Measurements from ENCODE around the gene TECR.
"Not testable (repeated sequence)": the region's sequence is repeated elsewhere in the genome, so short reads cannot be mapped to it uniquely, and the experiment has no call there.

TECR gene

DNA sequence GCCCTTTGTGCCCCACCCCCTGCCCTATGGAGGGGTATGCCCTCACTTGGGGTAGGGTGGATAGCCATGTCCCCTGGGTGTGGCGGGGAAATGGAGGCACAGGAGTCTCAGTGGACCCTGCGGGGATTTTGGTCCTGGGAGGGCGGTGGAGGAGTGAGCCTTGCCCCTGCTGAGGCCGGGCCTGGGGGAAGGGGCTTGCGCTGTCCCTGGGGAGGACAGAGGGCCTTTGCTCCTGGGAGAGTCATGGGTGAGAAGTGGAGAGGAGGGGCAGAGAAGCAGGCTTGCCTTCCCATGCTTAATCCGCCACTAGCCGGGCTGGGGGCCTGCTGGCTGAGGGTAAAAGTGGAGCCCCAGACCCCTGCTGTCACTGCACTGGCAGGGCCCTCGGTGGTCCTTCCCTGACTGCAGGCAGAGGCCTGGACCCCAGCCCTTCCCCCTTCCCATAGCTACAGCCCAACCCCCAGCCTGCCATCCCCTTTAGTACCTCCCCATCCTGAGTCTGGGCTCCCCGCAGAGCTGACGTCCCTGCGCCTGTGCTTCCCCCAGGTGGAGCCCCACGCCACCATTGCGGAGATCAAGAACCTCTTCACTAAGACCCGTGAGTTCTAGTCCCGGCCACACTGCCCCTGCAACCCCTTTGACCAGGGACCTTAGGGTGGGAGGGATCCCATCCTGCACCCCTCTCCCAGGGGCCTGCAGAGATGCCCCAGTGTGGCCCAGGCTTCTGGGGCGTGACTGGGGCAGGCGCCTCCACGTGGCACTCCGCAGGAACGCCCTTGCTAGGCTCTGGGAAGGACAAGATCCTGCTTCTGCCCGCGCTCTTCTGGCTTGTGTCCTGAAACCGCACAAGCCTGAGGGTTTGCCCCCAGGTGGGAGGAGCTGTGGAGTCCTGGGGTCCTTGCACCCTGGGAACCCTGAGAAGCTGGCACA lies 33.5 kb downstream of the TECR start:
- DNase-seq = no peak

DNA sequence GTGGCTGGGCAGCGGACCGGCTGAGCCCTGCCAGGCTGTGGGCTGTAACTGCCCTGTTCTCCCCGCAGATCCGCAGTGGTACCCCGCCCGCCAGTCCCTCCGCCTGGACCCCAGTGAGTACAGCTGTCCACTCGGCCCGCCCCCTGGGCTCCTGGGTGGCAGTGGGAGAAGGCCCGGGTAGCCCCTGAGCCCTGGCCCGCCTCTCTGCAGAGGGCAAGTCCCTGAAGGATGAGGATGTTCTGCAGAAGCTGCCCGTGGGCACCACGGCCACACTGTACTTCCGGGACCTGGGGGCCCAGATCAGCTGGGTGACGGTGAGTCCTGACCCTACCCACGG lies 34.2 kb downstream of the TECR start:
- DNase-seq = no peak

DNA sequence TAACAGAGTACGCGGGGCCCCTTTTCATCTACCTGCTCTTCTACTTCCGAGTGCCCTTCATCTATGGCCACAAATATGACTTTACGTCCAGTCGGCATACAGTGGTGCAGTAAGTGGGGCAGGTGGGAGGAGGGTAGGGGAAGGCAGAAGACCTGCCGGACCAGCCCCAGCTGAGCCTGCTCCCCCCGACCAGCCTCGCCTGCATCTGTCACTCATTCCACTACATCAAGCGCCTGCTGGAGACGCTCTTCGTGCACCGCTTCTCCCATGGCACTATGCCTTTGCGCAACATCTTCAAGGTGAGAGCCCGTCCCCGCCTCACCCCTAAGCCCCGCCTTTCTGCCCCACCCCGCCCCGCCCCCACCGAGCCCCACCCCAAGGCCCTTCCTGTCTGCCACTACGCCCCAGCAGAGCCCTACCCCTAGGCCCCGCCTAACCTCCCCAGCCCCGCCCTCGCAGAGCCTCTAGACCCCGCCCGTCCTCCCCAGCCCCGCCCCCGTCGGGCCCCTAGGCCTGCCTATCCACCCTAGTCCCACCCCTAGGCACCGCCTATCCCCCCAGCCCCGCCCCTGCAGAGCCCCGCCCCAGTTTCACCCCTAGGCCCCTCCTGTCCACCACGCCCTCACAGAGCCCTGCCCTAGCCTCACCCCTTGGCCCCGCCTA lies 34.7 kb downstream of the TECR start:
- DNase-seq = no peak

DNA sequence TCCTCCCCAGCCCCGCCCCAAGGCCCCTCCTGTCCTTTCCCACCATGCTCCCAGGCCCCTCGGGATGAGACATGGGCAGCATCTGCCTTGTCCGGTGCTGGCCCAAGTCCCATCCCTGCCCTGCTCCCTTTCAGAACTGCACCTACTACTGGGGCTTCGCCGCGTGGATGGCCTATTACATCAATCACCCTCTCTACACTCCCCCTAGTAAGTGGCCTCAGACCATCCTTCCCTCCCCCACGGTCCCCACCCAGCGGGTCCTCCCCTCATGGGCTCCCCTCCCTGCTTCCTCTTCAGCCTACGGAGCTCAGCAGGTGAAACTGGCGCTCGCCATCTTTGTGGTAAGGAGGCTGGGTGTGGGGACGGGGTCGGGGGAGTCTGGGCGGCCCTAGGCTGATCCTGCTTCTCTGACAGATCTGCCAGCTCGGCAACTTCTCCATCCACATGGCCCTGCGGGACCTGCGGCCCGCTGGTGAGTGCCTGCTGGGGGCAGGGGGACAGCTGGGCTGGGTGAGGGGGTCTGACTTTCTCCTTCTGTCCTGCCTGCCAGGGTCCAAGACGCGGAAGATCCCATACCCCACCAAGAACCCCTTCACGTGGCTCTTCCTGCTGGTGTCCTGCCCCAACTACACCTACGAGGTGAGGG lies 35.4 kb downstream of the TECR start:
- DNase-seq = not testable (repeated sequence)

DNA sequence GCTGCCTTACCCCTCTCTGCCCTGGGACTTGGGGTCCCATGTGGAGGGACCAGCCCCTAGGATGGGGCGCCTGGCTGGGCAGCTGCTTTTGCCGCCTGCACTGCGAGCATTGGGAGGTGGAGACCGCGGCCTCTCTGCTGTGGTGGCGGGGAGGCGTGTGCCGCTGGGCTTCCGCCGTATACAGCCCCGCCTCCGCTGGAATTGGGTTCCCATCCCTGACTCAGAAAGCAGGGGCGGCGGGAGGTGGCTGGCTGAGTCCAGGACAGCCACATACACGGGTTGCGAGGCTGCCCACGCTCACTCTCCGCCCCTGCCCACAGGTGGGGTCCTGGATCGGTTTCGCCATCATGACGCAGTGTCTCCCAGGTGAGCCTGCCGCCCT lies 35.9 kb downstream of the TECR start:
- no peak for DNase-seq

DNA sequence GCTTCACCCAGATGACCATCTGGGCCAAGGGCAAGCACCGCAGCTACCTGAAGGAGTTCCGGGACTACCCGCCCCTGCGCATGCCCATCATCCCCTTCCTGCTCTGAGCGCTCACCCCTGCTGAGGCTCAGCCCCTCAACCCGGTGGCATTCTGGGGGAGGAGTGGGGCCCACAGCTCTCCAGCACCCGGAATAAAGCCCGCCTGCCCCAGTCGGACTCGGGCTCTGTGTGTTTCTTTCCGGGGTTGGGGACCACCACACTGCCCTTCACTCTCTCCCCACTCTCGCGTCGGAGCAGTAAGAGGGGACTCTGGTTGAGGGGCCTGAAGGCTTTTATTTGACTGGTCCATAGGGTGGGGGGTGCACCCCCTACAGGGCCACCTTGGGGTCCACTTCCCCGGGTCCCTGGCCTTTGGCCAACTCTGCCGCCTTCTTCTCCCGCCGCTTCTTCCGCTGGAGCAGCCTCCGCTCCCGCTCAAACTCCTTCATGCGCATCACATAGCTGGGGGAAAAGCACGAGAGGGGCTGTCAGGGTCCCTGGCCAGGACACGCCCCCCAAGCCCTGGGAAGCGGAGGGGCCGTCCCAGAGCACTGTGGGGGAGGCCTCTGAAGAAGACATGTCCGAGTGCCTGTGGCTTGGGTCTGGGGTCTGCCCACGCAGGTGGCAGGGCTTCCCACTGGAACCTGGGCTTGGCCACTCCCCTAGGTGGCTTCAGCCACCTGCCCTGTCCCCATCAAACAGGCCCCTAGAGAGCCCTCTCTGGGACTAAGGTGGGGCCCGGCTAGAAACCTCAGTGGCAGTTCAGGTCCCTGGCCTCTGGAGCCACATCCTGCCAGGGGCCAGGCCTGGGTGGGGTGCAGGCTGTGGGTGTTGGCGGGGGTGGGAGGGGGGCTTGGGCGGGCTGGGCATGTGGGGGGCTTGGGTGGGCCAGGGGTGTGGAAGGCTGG lies 36.6 kb downstream of the TECR start:
- no peak for DNase-seq

DNA sequence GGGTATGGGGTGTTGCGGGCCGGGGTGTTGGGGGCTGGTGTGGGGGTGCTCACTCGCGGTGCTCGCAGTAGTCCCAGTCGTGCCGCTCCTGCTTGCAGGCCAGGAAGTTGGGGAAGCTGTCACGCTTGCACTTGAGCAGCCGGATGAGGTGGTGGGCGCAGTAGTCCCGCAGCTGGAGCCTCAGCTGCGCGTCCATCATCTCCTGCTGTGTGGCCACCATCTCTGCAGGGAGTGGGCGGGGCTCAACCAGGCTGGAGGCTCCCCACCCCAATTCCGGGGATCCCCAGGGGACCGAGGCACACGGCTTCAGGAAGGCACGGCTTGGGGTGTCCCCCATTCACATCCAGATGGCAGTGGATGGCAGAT lies 37.3 kb downstream of the TECR start:
- DNase-seq = no peak

DNA sequence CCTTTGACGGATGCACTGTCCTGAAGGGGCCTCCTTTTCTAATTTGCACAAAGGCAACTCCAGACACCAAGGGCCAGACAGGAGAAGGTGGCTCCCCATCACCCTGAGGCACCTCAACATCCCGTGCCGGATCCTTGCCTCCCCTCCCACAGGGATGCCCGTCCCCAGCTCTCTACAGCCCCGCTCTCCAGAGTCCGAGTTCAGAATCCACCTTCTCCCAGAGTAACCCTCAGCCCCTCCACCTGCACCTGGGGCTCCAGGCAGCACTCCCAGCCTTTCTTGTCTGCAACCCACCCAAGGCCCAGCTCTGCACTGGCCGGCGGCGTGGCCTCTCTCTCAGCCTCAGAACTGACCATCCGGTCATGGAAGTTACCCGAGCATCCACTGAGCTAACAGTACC lies 37.7 kb downstream of the TECR start:
- no peak for DNase-seq

DNA sequence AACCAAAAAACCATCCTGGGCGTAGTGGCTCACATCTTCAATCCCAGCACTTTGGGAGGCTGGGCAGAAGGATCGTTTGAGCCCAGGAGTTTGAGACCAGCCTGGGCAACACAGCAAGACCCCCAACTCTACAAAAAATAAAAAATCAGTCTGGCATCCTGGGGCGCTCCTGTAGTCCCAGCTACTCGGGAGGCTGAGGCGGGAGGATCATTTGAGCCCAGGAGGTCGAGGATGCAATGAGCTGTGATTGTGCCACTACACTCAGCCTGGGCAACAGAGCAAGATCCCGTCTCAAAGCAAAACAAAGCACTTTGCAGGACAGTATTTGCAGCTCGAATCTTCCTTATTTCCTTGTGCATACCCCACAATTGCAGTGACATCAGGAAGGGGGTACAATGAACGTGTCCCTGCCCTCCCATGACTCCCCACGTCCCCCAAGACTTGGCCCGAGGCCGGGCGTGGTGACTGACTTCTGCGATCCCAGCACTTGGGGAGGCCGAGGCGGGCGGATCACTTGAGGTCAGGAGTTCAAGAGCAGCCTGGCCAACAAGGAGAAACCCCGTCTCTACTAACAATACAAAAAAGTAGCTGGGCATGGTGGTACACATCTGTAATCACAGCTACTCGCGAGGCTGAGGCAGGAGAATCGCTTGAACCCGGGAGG lies 41.6 kb downstream of the TECR start:
- no peak for DNase-seq

DNA sequence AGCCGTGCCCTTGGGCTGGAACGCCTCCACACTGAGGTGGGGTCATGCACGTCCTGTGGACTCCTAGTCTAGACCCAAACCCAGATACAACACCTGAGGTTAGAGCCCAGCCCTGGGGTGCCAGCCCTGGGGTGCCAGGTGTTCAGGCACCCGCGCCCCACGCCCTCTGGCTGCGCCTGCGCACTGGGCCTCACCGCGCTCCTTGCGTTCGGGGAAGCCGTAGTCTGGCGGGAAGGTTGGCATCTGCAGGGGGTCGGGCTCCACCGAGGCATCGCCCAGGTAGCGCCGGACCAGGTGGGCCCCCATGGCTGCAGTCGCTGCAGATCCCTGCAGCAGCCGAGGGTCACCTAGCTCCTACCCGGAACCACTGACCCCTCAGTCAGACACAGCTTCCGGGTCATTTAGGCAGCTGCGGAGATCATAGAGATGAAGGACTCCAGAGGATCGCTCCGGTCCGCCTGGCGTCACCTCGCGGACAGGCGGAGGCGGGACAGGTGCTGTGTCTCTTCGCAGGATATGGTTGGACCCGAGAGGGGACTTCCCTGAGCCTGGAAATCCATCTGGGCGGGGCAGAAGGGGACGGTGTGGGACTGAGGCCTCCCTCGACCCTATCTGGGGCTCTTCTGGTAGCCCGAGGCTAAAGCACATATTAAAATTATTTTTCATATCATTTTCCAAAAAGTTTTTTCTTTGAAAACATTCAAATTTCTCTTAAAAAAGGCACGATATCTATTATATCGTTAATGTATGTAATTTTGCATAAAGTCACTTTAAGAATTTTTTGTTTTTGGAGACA lies 42.5 kb downstream of the TECR start, which contains the start of gene NDUFB7:
Gene NDUFB7 (minus strand): TSS at position 372 of the 796 bp plus-strand sequence. CDS start 66 bp downstream, at position 306.
- peak; percentile 94 for DNase-seq

DNA sequence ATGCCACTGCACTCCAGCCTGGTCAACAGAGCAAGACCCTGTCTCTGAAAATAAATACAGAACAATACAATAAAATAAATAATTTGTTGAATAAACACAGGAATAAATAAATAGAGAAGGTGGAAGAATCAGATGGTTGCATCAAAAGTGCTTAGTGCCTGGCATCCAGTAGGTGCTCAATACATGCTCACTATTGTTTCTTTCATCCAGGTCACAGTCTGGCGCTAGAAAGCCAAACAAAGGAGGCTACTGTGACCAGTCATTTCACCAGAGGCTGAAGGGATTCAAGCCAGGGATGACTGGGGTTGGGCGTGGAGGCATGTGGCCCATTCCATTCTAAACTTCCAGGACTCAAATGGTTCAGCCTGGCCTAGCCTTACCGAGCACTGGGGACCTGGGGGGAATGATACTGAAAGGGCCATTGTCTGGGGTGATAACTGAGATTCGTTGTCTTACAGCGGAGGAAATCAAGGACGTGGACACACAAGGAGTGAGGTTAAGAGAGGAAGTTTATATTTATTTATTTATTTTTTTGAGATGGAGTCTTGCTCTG lies 46.1 kb downstream of the TECR start:
- DNase-seq = no peak

DNA sequence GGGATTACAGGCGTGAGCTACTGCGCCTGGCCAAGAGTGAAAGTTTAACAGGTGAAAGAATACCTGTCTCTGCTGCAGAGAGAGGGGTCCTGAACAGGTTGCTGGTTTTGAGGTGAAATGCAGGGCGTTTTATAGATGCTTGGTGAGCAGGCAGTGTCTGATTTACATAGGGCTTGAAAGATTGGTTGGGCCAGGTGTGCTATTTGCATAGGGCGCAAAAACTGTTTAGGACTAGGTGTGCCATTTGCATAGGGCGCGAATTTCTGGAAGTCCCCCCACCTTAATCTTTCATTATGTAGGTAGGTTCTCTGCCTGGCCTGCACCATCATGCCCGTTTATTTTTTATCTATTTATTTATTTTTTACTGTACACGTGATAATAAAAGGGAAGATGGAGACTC lies 47.0 kb downstream of the TECR start:
- no peak for DNase-seq

DNA sequence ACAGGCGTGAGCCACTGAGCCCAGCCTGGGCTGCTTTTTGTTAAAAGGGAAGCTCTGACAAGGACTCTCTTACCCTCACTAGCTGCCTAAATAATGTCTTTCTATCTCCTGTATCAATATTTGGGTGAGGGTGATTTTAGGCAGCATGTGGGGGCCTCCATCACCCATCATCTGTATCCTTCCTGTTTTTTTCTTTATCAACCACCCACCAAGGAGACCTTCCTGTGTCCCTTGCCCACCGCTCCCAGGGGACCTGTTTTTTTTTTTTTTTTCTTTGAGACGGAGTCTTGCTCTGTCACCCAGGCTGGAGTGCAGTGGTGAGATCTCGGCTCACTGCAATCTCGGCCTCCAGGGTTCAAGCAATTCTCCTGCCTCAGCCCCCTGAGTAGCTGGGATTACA lies 47.9 kb downstream of the TECR start:
- DNase-seq = no peak

DNA sequence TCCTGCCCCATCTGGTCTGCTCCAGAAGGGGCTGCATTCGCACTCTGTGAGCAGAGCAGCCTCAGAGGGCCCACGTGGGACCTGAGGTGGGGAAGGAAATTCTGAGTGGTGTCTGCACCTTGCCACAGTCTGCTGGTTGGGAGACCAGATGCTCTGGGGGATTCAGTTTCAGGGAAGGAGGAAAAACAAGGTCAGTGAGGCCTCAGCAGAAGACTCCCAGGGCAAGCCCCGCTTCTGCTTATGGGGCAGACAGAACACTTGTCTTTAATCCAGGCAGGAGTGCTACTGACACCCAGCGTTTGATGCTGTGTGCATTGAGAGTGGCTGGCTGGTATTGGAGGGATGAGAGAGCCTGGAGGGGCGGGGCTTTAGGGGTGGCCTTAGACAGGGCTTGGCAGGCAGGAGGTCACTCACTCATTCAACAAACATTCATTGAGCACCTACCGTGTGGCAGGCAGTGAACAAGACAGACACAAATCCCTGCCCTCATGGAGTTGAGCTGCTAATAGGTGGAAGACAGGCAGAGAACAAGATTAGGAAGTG lies 48.6 kb downstream of the TECR start:
- no peak for DNase-seq

DNA sequence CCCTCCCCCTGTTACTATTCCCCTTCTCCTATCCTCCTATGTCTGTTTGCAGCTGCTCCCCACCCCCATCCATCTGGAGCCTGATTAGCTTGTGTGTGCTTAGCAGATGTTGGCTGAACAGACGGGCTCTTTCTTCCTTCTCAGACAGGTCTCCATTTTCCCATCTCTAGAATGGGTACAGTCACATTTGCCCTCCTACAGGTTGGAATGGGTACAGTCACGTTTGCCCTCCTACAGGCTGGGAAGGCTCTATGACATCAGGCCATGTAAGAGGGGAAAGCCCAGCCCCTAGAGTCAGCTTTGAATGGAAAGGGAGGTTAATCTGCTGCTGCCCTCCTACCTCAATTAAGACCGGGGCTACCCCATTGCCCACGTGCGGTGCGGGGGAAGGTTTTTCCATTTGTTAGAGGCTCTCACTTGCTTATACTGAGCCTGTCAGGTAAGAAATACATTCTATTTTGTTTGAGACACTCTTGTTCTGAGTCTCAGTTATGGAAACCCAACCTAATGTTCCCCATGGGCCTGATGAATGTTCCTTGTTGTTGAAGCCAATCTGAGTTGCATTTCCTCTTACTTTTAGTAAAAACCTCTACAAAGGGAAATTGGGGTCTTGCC lies 51.3 kb downstream of the TECR start:
- DNase-seq = no peak

DNA sequence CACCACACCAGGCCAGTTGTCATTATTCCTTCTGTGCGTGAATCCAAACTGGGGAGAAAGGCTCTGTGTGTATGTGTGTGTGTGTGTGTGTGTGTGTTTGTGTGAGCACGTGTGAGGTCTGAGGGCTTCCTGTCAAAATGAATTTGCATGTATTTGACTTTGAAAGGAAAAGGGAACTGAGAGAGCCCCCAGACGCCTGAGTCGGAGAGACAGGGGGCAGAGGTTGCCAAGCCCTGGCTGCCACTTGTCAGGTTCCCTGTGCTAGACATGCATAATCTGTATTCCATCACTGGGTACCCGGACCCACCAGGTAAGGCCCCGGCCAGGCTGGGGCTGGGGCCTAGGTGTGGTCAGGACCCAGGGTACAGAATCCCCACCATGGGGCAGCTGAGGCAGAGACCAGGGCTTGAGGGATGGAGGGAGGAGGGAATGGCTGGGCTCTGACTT lies 53.5 kb downstream of the TECR start, which contains the start of gene CLEC17A:
Gene CLEC17A (plus strand): TSS at position 191 of the 447 bp plus-strand sequence. CDS start 77 bp downstream, at position 268.
- no peak for DNase-seq

DNA sequence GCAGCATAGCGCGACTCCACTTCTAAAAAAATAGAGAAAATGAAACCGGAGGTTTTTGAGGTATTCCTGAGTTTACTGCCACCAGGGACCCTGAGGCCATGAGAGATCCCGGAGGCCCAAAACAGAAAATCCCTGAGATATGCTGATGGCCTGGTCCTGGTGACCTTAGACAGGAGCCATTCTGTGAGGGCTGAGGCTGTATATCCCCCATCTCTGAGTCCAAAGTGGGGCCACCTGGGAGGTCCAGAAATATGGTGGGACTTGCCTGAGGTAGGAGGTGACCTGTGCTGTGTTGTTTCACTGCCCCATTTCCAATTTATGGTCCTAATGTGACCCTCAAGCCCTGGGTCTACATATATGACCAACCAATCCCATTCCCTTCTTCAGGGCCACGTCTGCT lies 55.0 kb downstream of the TECR start:
- not testable (repeated sequence) for DNase-seq

DNA sequence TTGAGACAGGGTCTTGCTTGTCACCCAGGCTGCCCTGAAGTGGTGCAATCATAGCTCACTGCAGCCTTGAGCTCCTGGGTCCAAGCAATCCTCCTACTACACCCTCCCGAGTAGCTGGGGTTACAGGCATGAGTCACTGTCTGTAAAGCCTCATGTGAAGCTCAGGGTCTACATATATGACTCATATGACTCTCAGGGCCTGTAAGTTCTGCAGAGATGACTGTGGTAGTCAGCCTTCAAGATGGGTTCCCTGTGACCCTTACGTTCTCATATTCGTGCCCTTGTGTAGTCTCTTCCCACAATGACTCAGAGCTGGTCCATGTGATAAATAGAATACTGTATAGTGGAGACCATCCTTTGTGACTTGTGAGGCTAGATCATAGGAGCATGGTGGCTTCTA lies 55.8 kb downstream of the TECR start:
- DNase-seq = not testable (repeated sequence)

DNA sequence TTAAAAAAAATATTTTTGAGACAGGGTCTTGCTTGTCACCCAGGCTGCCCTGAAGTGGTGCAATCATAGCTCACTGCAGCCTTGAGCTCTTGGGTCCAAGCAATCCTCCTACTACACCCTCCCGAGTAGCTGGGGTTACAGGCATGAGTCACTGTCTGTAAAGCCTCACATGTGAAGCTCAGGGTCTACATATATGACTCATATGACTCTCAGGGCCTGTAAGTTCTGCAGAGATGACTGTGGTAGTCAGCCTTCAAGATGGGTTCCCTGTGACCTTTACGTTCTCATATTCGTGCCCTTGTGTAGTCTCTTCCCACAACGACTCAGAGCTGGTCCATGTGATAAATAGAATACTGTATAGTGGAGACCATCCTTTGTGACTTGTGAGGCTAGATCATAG lies 60.0 kb downstream of the TECR start:
- not testable (repeated sequence) for DNase-seq

DNA sequence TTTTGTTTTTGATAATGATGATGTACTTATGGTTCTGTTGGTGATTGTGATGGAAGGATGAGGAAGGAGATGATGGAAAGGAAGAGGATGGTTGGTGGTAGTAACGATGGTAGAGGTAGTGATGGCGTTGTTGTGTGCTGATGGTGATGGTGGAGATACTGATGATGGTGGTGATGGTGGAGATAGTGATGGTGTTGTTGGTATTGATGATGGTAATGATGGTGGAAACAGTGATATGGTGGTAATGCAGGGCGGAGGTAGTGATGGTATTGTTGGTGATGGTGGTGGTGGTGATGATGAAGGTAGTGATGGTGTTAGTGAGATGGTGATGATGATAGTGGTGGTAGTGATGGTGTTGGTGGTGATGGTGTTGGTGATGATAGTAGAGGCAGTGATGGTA lies 66.2 kb downstream of the TECR start:
- no peak for DNase-seq

All from NCI-H1105 (cell line).